Measurements from ENCODE around the gene ZNF316. TPM values are rescaled to one million over a fixed set of nuclear protein-coding genes. Genes with fewer than 3 reads are reported as not detected.

Gene ZNF316
- total RNA-seq, 2 experiments from 2014 or later, result 46.2 to 49.7 TPM

- H3K27ac ChIP-seq (ENCODE audit: low read depth in 1 of 2, low read length in 2 of 2), result peak overlapping the region; percentile 23 to 58
- Mint-ChIP-seq H3K27ac (peak overlapping the region; percentile 84), H3K36me3 (ENCODE audit: low read depth) (peaks cover 12% of the 10 kb centered on the region), H3K4me3 (peak overlapping the region; percentile 72), H3K27me3 (no peaks in the 10 kb centered on the region), H3K9me3 (no peaks in the 10 kb centered on the region), H3K4me1 (ENCODE audit: low read depth) (peaks cover 32% of the 10 kb centered on the region)
- no peak for TF ChIP-seq CTCF (IDR thresholded peaks at IDR 0.05)
- no peak for ATAC-seq (ENCODE audit: poor library complexity)
- CTCF ChIA-PET, result no interaction called here
- intact Hi-C loops (cut with DNase I, micrococcal nuclease), result no loop called here
- no peak for DNase-seq
- H3K4me1 ChIP-seq (ENCODE audit: insufficient read depth, low read length), result peaks cover 48% of the 10 kb centered on the region
- POLR2A ChIA-PET, result interaction anchor here (0.9 to 1.2 kb wide), 3 partner anchors 12 to 83 kb away, joined by 3 to 5 read pairs (median 3); partner anchors contain the start of genes INTS15 and ZNF12
- H3K9me3 ChIP-seq (ENCODE audit: control insufficient read depth in 1 of 2, insufficient read depth in 1 of 2, low read length in 2 of 2), result no peaks in the 10 kb centered on the region
- H3K36me3 ChIP-seq (ENCODE audit: insufficient read depth, low read length), result no peaks in the 10 kb centered on the region
- H3K27me3 ChIP-seq (ENCODE audit: control insufficient read depth in 1 of 2, insufficient read depth in 2 of 2, low read length in 2 of 2), result no peaks in the 10 kb centered on the region
- H3K4me3 ChIP-seq (ENCODE audit: low read length), result peak overlapping the region; percentile 14
These were observed 12.9 kb upstream of the ZNF316 start for GRCh38 chr7:6624246-6624611.

GRCh38 chr7:6628045-6628444, 9.1 kb upstream of the ZNF316 start:
- no peak overlapping the region for H3K4me3 Mint-ChIP-seq
- Histone ChIP-seq H3K4me1 (ENCODE audit: insufficient read depth, low read length) (peaks cover 20% of the 10 kb centered on the region), H3K9me3 (ENCODE audit: control insufficient read depth in 1 of 2, insufficient read depth in 1 of 2, low read length in 2 of 2) (no peaks in the 10 kb centered on the region), H3K27ac (ENCODE audit: low read depth in 1 of 2, low read length in 2 of 2) (no peak overlapping the region), H3K4me3 (ENCODE audit: low read length) (no peak overlapping the region), H3K27me3 (ENCODE audit: control insufficient read depth in 1 of 2, insufficient read depth in 2 of 2, low read length in 2 of 2) (no peaks in the 10 kb centered on the region), H3K36me3 (ENCODE audit: insufficient read depth, low read length) (no peaks in the 10 kb centered on the region)
- TF ChIP-seq CTCF (IDR thresholded peaks at IDR 0.05), result no peak
- DNase-seq (no peak), ATAC-seq (ENCODE audit: poor library complexity) (no peak)
- H3K9me3 Mint-ChIP-seq, result no peaks in the 10 kb centered on the region
- H3K27me3 Mint-ChIP-seq, result no peaks in the 10 kb centered on the region
- H3K27ac Mint-ChIP-seq, result no peak overlapping the region
- ChIA-PET POLR2A (no interaction called here), CTCF (no interaction called here)
- H3K4me1 Mint-ChIP-seq (ENCODE audit: low read depth), result peaks cover 9% of the 10 kb centered on the region
- peaks cover 5% of the 10 kb centered on the region for H3K36me3 Mint-ChIP-seq (ENCODE audit: low read depth)
- intact Hi-C loops (cut with DNase I, micrococcal nuclease), result no loop called here

- Histone ChIP-seq H3K4me1 (ENCODE audit: insufficient read depth, low read length) (peaks cover under 1% of the 10 kb centered on the region), H3K4me3 (ENCODE audit: low read length) (no peak overlapping the region), H3K9me3 (ENCODE audit: control insufficient read depth in 1 of 2, insufficient read depth in 1 of 2, low read length in 2 of 2) (no peaks in the 10 kb centered on the region), H3K36me3 (ENCODE audit: insufficient read depth, low read length) (no peaks in the 10 kb centered on the region), H3K27me3 (ENCODE audit: control insufficient read depth in 1 of 2, insufficient read depth in 2 of 2, low read length in 2 of 2) (no peaks in the 10 kb centered on the region), H3K27ac (ENCODE audit: low read depth in 1 of 2, low read length in 2 of 2) (no peak overlapping the region)
- no peaks in the 10 kb centered on the region for H3K27me3 Mint-ChIP-seq
- no peaks in the 10 kb centered on the region for H3K4me1 Mint-ChIP-seq (ENCODE audit: low read depth)
- no peak overlapping the region for H3K27ac Mint-ChIP-seq
- no peak overlapping the region for H3K4me3 Mint-ChIP-seq
- POLR2A ChIA-PET, result no interaction called here
- no peaks in the 10 kb centered on the region for H3K36me3 Mint-ChIP-seq (ENCODE audit: low read depth)
- intact Hi-C loops (cut with DNase I, micrococcal nuclease), result no loop called here
- no peak for ATAC-seq (ENCODE audit: poor library complexity)
- TF ChIP-seq CTCF (IDR thresholded peaks at IDR 0.05), result no peak
- no peak for DNase-seq
- no peaks in the 10 kb centered on the region for H3K9me3 Mint-ChIP-seq
- CTCF ChIA-PET, result no interaction called here
These were observed 6.9 kb upstream of the ZNF316 start for GRCh38 chr7:6630007-6630849.

Data from CD4-positive, alpha-beta T cell (primary cell).